ENCODE results near the gene PPP5C.
"Not testable (repeated sequence)": the region's sequence is repeated elsewhere in the genome, so short reads cannot be mapped to it uniquely, and the experiment has no call there.

The PPP5C gene

DNA sequence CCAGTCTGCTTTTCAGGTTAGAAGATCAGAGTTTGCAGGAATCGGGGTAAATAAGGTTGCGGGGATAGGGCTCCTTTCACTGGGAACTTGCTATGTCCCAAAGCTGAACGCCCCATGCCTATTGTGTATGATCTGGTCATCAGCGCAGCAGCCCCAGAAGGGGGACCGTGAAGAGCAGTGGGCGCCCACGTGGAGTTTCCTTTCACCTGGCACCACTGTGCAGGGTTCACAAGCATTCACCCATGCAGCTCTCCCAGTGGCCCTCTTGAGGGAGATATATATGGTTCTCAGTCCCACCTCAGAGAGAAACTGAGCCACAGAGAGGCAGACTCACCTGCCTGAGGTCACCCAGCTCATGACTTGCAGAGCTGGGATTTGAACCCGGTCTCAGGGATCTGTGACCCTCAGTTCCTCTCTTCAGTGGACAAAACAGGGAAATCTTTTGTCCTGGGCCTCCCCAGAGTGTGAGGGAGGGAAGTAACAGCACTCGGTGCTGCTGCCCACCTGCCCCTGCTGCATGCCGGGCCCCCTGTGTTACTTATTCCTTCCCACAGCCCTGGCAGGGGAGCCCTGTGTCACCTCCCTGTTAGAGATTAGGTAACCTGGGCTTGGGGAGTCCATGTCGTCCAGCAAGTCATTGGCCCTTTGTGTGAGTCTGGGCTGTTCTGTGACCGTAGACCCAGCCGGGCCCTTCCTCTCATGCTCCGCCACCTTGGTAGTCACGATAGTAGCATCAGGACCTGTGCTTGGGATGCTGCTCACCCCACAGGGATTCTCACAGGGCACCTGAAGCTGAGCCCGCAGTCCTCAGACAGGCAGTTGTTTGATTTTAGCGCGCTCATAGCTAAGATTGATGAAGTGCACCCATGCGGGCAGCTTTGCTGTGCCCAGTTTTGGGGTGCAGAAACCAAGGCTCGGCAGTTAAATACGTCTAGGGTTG, 27.9 kb downstream of the PPP5C start:
- TF ChIP-seq CTCF (conservative IDR thresholded peaks at IDR 0.05; ENCODE audit: low read depth) = no peak
- ChIA-PET POLR2A (ENCODE audit: low non-redundant PET) (no interaction called here), CTCF (interaction anchor here (0.5 to 1.5 kb wide), 4 partner anchors 28 to 346 kb away, joined by 3 to 6 read pairs (median 4); partner anchors contain the start of gene PPP5C)
- peak overlapping the region; percentile 99 for H3K27ac ChIP-seq
- DNase-seq (ENCODE audit: low spot score) = no peak

DNA sequence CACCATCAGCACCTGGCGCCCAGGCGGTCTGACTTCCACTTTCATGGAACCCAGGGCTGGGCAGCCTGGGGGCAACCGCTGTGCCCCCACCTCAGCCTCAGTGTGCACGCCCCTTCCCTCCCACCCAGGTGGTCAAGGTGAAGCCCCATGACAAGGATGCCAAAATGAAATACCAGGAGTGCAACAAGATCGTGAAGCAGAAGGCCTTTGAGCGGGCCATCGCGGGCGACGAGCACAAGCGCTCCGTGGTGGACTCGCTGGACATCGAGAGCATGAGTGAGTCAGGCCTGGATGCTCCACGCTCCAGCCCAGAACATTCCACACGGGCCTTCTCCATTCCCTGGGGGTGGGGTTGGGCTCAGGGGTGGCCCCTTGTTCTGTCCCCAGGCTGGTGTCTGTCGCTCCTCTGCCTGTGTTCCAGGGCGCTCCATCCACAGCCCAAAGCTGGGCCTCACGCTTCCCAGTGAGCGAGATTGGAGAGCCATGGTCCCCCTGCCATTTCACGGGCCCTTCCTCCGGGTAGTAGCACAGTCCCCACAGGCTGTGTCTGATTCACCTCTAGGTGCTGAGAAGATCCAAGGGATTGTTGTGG, 28.7 kb downstream of the PPP5C start:
- H3K27ac ChIP-seq = peak overlapping the region; percentile 99
- CTCF ChIA-PET; POLR2A ChIA-PET (ENCODE audit: low non-redundant PET); DNase-seq (ENCODE audit: low spot score): not testable (repeated sequence)

DNA sequence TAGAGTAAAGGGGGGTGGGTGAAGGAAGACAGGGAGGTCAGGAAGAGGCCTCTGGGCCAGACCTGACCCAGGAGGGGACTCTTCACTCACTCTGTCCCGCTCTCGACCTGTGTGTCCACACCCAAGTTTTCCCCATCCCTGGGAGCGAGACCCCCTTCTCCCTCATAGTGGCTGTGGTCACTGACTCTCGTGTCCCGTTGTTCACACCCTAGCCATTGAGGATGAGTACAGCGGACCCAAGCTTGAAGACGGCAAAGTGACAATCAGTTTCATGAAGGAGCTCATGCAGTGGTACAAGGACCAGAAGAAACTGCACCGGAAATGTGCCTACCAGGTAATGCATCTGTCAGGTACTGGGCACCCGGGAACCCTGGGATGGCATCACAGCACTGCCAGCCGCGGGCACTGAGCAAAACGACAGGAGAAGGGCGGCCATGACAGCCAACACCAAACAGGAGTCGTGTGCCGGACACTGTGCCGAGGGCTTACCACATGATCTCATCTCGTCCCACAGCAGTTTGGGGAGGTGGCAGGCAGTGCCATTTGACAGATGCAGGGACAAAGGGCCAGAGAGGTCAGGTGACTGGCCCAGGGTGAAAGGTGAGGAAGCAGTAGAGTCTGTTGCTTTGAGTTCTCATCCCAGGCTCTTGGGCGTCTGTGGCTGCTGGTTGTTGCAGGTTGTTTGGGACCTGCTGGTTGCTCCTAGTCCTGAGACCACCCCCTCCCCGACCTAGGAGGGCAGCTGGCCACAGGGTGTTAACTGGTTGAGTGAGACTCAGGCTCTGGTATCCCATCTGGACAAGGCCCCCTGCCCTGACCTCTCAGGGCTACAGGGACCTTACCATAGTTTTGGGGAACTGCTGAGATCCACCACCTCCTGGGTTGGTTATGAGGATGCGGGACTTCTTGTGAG, 29.6 kb downstream of the PPP5C start:
- no peak for DNase-seq (ENCODE audit: low spot score)
- ChIA-PET POLR2A (ENCODE audit: low non-redundant PET) (no interaction called here), CTCF (no interaction called here)
- TF ChIP-seq CTCF (conservative IDR thresholded peaks at IDR 0.05; ENCODE audit: low read depth) = no peak
- peak overlapping the region; percentile 99 for H3K27ac ChIP-seq

DNA sequence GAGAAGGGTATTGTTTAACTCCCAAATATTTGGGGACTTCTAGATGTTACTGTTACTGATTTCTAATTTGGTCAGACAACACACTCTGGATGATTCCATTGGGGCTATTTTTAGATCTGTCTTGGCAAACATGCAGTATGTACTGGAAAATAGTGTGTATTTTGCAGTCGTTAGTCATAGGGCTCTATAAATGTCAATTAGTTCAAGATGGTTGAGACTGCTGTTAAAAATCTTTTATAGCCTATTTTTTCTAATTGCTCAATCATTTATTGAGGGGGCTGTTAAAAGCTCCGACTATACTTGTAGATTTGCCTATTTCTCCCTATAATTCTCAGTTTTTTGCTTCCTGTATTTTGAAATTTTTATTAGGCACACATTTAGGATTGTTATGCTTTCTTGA, 31.4 kb downstream of the PPP5C start:
- POLR2A ChIA-PET (ENCODE audit: low non-redundant PET) = no interaction called here
- no peak for TF ChIP-seq CTCF (conservative IDR thresholded peaks at IDR 0.05; ENCODE audit: low read depth)

DNA sequence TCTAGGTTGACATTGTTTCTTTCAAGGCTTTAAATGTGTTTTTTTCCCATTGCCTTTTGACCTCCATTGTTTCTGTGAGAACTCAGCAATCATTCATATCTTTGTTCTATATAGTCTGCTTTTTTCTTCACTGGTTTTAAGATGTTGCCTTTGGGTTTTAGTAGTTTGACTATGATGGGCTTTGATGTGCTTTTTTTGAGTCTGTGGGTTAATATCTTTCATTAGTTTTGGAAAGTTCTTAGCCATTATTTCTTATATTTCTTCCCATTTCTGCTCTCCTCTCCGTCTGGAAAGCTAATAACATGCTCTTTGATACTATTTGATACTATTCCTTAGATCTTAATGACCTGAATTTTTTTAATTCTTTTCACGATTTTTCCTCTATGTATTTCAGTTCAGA, 33.8 kb downstream of the PPP5C start:
- POLR2A ChIA-PET (ENCODE audit: low non-redundant PET) = no interaction called here
- DNase-seq (ENCODE audit: low spot score) = no peak
- CTCF ChIA-PET = no interaction called here
- H3K27ac ChIP-seq = no peak overlapping the region
- no peak for TF ChIP-seq CTCF (conservative IDR thresholded peaks at IDR 0.05; ENCODE audit: low read depth)

More for the DNA sequence above, 31.4 kb downstream of the PPP5C start:
- no peak for DNase-seq (ENCODE audit: low spot score)
- no peak overlapping the region for H3K27ac ChIP-seq
- CTCF ChIA-PET = interaction anchor here (0.6 kb wide), 1 partner anchor 305 kb away, joined by 5 read pairs; no protein-coding TSS in a partner anchor

DNA sequence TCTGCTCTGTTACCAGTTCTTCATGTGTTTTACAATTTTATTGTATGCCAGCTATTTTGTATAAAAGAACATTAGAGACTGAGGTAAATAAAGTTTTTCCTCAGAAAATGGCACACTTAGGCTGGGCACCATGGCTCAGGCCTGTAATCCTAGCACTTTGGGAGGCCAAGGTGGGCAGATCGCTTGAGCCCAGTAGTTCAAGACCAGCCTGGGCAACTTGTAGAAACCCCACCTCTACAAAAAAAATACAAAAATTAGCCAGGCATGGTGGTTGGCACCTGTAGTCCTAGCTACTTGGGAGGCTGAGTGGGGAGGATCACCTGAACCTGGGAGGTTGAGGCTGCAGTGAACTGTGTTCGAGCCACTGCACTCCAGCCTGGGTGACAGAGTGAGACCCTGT, 34.5 kb downstream of the PPP5C start:
- peak overlapping the region; percentile 33; the same call in 1 of the 2 replicates for H3K27ac ChIP-seq
- ChIA-PET POLR2A (ENCODE audit: low non-redundant PET) (no interaction called here), CTCF (interaction anchor here (0.7 kb wide), 1 partner anchor 456 kb away, joined by 3 read pairs; no protein-coding TSS in a partner anchor)
- no peak for TF ChIP-seq CTCF (conservative IDR thresholded peaks at IDR 0.05; ENCODE audit: low read depth)
- DNase-seq (ENCODE audit: low spot score) = no peak
